TTC549 (cell line): ENCODE results near the gene CDK2.
"Not testable (repeated sequence)": the region's sequence is repeated elsewhere in the genome, so short reads cannot be mapped to it uniquely, and the experiment has no call there.

ENCODE experiments used
- FAIRE-seq: peaks from 2 replicates; lab custom pipeline; 2012; peaks lifted over from hg19 to GRCh38; lab: Jason Lieb, UNC

The CDK2 gene

GRCh38 chr12:55966408-55967281, at the start of gene CDK2:
TSS of gene CDK2 (plus strand) at chr12:55966830. CDS start at chr12:55967009, 179 bp downstream.
- FAIRE-seq = no peak

- FAIRE-seq = not testable (repeated sequence)
Observed at GRCh38 chr12:55919032-55919431, 47.6 kb upstream of the CDK2 start.

- no peak for FAIRE-seq
Observed at GRCh38 chr12:55922126-55922525, 44.5 kb upstream of the CDK2 start.

- not testable (repeated sequence) for FAIRE-seq
Observed at GRCh38 chr12:55923648-55924047, 43.0 kb upstream of the CDK2 start.

- FAIRE-seq = no peak
Observed at GRCh38 chr12:55925371-55925770, 41.3 kb upstream of the CDK2 start.

GRCh38 chr12:55925870-55926737, 40.5 kb upstream of the CDK2 start:
- no peak for FAIRE-seq

GRCh38 chr12:55926738-55927587, 39.7 kb upstream of the CDK2 start:
- FAIRE-seq = peak; percentile 48

- FAIRE-seq = no peak
Observed at GRCh38 chr12:55927588-55928502, 38.8 kb upstream of the CDK2 start, which contains the start of gene PYM1. TSS of gene PYM1 (minus strand) at chr12:55927894. CDS start at chr12:55927761, 133 bp downstream.

- FAIRE-seq = no peak
Observed at GRCh38 chr12:55929306-55929791, 37.3 kb upstream of the CDK2 start.

- FAIRE-seq = no peak
Observed at GRCh38 chr12:55930771-55931316, 35.8 kb upstream of the CDK2 start, which contains the start of gene DGKA. TSS of gene DGKA (plus strand) at chr12:55931162. CDS start at chr12:55936504, 5,342 bp downstream.

GRCh38 chr12:55931317-55931779, 35.3 kb upstream of the CDK2 start:
- no peak for FAIRE-seq

GRCh38 chr12:55931780-55932550, 34.7 kb upstream of the CDK2 start:
- FAIRE-seq = no peak

- FAIRE-seq = no peak
Observed at GRCh38 chr12:55932551-55932910, 34.1 kb upstream of the CDK2 start.

GRCh38 chr12:55933169-55933798, 33.3 kb upstream of the CDK2 start:
- FAIRE-seq = no peak

GRCh38 chr12:55933799-55934742, 32.6 kb upstream of the CDK2 start:
- no peak for FAIRE-seq

GRCh38 chr12:55934773-55935172, 31.9 kb upstream of the CDK2 start:
- FAIRE-seq = no peak

- FAIRE-seq = no peak
Observed at GRCh38 chr12:55935738-55936151, 30.9 kb upstream of the CDK2 start.

- FAIRE-seq = no peak
Observed at GRCh38 chr12:55937981-55938380, 28.6 kb upstream of the CDK2 start.
